Endodermal cell (in vitro differentiated cells): ENCODE measurements around the gene MYO16. TPM values are rescaled to one million over a fixed set of nuclear protein-coding genes. Genes with fewer than 3 reads are reported as not detected.

ENCODE experiments used
- DNase-seq: peaks from one replicate; pipeline ENCODE4 v3.0.0-alpha.2; 2017
- H3K27ac ChIP-seq: 2 replicates; pipeline ENCODE4 v1.5.1; 2013; ENCODE audit warnings: mild to moderate bottlenecking, low read depth, low read length, moderate library complexity
- H3K27me3 ChIP-seq: 2 replicates; pipeline ENCODE4 v1.6.1; 2013; ENCODE audit warnings: mild to moderate bottlenecking, low read length, moderate library complexity; ENCODE audit not compliant: insufficient read depth, control insufficient read depth, poor library complexity, severe bottlenecking
- H3K36me3 ChIP-seq: 2 replicates; pipeline ENCODE4 v1.7.0; 2013; ENCODE audit warnings: mild to moderate bottlenecking, low read length, moderate library complexity; ENCODE audit not compliant: control insufficient read depth, insufficient read depth
- H3K4me1 ChIP-seq: one replicate; pipeline ENCODE4 v1.7.0; 2013; ENCODE audit warnings: low read length; ENCODE audit not compliant: control insufficient read depth, insufficient read depth
- H3K4me3 ChIP-seq: 2 replicates; pipeline ENCODE4 v1.5.1; 2013; ENCODE audit warnings: mild to moderate bottlenecking, low read length, moderate library complexity
- H3K9ac ChIP-seq: 2 replicates; pipeline ENCODE4 v1.6.1; 2013; ENCODE audit warnings: mild to moderate bottlenecking, low read length, moderate library complexity; ENCODE audit not compliant: poor library complexity, severe bottlenecking; ENCODE audit errors: extremely low read depth
- H3K9me3 ChIP-seq: 2 replicates; pipeline ENCODE4 v1.6.1; 2013; ENCODE audit warnings: mild to moderate bottlenecking, low read length, moderate library complexity; ENCODE audit not compliant: control insufficient read depth
- H3K27ac Mint-ChIP-seq: 2 replicates; pipeline ENCODE4 v1.8.0; 2020; ENCODE audit warnings: mixed read lengths
- H3K27me3 Mint-ChIP-seq: 2 replicates; pipeline ENCODE4 v1.8.0; 2021; ENCODE audit warnings: mild to moderate bottlenecking, mixed read lengths; ENCODE audit not compliant: insufficient read depth
- H3K36me3 Mint-ChIP-seq: 2 replicates; pipeline ENCODE4 v1.8.0; 2020; ENCODE audit warnings: low read depth, mixed read lengths
- H3K4me1 Mint-ChIP-seq: 2 replicates; pipeline ENCODE4 v1.8.0; 2020; ENCODE audit warnings: mixed read lengths
- H3K4me3 Mint-ChIP-seq: 2 replicates; pipeline ENCODE4 v1.8.0; 2020; ENCODE audit warnings: mild to moderate bottlenecking, moderate library complexity, mixed read lengths
- H3K9me3 Mint-ChIP-seq: 2 replicates; pipeline ENCODE4 v1.8.0; 2020; ENCODE audit warnings: mild to moderate bottlenecking, mixed read lengths
- CTCF ChIP-seq: fragments of 200-600 bp; sonication (generic); conservative IDR thresholded peaks from 2 replicates; pipeline ENCODE4 v1.5.0; 2021; ENCODE audit warnings: antibody characterized with exemption, mild to moderate bottlenecking
- WGBS, 2 experiments: methylation state at CpG; one replicate each; pipeline versions ENCODE4 v1.1.5 to v1.1.7; 2013; ENCODE audit warnings: missing lambda C conversion rate in 2 of 2, mixed read lengths in 1 of 2; ENCODE audit not compliant: insufficient coverage in 1 of 2, insufficient read length in 1 of 2; 5-methylcytosine and 5-hydroxymethylcytosine counted together
- total RNA-seq, 2 donors: library from RNA; stranded (reverse); fragmentation: NEBNext Ultra II Directional in 1 of 2; extraction: Animal tissue kit (Norgen Biotek cat#: 25700) in 1 of 2; gene quantifications; 2 replicates in 1 of 2; 3 replicates in 1 of 2; pipeline ENCODE4 v1.2.1, GENCODE V29; 2021

MYO16 gene
- total RNA-seq, 2 donors from 2014 or later: 0.70 to 1.2 TPM

DNA sequence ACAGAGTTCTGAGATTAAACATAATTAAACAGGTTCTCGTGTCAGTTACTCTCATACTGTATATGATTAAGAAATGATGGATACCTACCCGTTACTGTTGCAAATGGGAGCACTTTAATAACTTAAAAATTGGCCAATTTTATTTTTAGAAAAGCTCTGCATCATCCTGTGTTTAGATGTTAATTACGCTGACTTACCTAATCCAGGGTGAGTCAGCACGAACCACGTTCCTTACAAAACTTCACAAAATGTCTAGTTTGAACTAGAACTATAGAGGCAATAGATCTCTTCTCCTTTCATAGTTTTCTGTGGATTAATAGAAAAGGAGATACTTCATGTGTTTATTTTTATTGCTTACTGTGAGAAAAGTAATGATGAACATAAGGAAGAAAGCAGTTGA is 363.9 kb downstream of the MYO16 start:
- Mint-ChIP-seq H3K9me3 (no peaks in the 10 kb centered on the region), H3K27me3 (no peaks in the 10 kb centered on the region), H3K4me1 (no peaks in the 10 kb centered on the region), H3K4me3 (no peak overlapping the region), H3K27ac (peak overlapping the region; percentile 10), H3K36me3 (no peaks in the 10 kb centered on the region)
- DNase-seq: no peak
- H3K36me3 ChIP-seq: no peaks in the 10 kb centered on the region
- TF ChIP-seq CTCF: no peak
- H3K27ac ChIP-seq: no peak overlapping the region
- H3K4me3 ChIP-seq: no peak overlapping the region
- no peaks in the 10 kb centered on the region for H3K27me3 ChIP-seq
- WGBS, 2 experiments: 84 to 90% methylated on average over 3 to 5 of the region's 5 CpGs
- no peaks in the 10 kb centered on the region for H3K9me3 ChIP-seq
- H3K4me1 ChIP-seq: no peaks in the 10 kb centered on the region
- H3K9ac ChIP-seq: no peak overlapping the region

DNA sequence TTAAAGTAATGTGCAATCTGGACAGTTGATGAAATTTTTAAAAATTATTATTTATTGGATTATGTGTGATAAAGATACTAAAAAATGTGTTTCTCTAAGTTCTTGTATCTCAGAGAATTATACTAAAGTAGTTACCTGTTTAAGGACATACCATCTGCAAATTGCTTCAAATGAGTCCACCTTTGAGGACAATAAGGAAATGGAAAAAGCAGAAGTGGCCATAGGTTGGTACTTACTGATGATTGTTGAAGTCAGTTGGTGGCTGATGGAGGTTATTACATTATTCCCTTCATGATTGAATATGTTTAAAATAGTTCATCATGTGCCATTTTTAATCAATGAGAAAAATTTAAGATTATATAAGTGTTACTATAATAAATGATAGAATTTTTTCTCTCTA is 367.0 kb downstream of the MYO16 start:
- Histone ChIP-seq H3K36me3 (no peaks in the 10 kb centered on the region), H3K27me3 (no peaks in the 10 kb centered on the region), H3K4me3 (no peak overlapping the region), H3K4me1 (no peaks in the 10 kb centered on the region), H3K9ac (no peak overlapping the region), H3K27ac (no peak overlapping the region), H3K9me3 (no peaks in the 10 kb centered on the region)
- DNase-seq: no peak
- TF ChIP-seq CTCF: no peak
- Mint-ChIP-seq H3K36me3 (no peaks in the 10 kb centered on the region), H3K9me3 (no peaks in the 10 kb centered on the region), H3K4me3 (no peak overlapping the region), H3K4me1 (peaks cover 2% of the 10 kb centered on the region), H3K27ac (no peak overlapping the region), H3K27me3 (no peaks in the 10 kb centered on the region)

- Mint-ChIP-seq H3K27me3 (no peaks in the 10 kb centered on the region), H3K4me3 (no peak overlapping the region), H3K9me3 (no peaks in the 10 kb centered on the region), H3K4me1 (peaks cover 2% of the 10 kb centered on the region), H3K36me3 (no peaks in the 10 kb centered on the region), H3K27ac (no peak overlapping the region)
- Histone ChIP-seq H3K9ac (no peak overlapping the region), H3K36me3 (no peaks in the 10 kb centered on the region), H3K27me3 (no peaks in the 10 kb centered on the region), H3K27ac (no peak overlapping the region), H3K4me1 (no peaks in the 10 kb centered on the region), H3K4me3 (no peak overlapping the region), H3K9me3 (no peaks in the 10 kb centered on the region)
- DNase-seq: no peak
- WGBS, 2 experiments: 83% methylated on average over 2 of the region's 2 CpGs; no CpG with 5 or more reads in 1 of the 2 experiments
- no peak for TF ChIP-seq CTCF
Measured at GRCh38 chr13:109000207-109000606, 370.8 kb downstream of the MYO16 start.
